ENCODE measurements around the gene DPP8. TPM values are rescaled to one million over a fixed set of nuclear protein-coding genes. Genes with fewer than 3 reads are reported as not detected.
"Not testable (repeated sequence)": the region's sequence is repeated elsewhere in the genome, so short reads cannot be mapped to it uniquely, and the experiment has no call there.

DPP8 gene
- total RNA-seq = 8.0 TPM

GRCh38 chr15:65516997-65517865 lies at the start of gene DPP8:
TSS of gene DPP8 (minus strand) at chr15:65517689. CDS start at chr15:65512553, 5,136 bp downstream.
- ATAC-seq (peak; percentile 98), DNase-seq (ENCODE audit: low spot score) (peak; percentile 94)

GRCh38 chr15:65561934-65562333 lies 44.4 kb upstream of the DPP8 start:
- ATAC-seq = no peak
- DNase-seq (ENCODE audit: low spot score) = no peak

GRCh38 chr15:65559941-65560340 lies 42.5 kb upstream of the DPP8 start:
- ATAC-seq = no peak
- no peak for DNase-seq (ENCODE audit: low spot score)

- DNase-seq (ENCODE audit: low spot score) (no peak), ATAC-seq (no peak)
These were observed 41.7 kb upstream of the DPP8 start for GRCh38 chr15:65558997-65559760.

GRCh38 chr15:65558336-65558735 lies 40.8 kb upstream of the DPP8 start:
- no peak for ATAC-seq
- no peak for DNase-seq (ENCODE audit: low spot score)

GRCh38 chr15:65556622-65557021 lies 39.1 kb upstream of the DPP8 start:
- DNase-seq (ENCODE audit: low spot score) = no peak
- ATAC-seq = no peak

- ATAC-seq = no peak
These were observed 36.2 kb upstream of the DPP8 start for GRCh38 chr15:65553691-65554090.

GRCh38 chr15:65552851-65553250 lies 35.4 kb upstream of the DPP8 start:
- DNase-seq (ENCODE audit: low spot score); ATAC-seq: not testable (repeated sequence)

More at GRCh38 chr15:65553691-65554090, 36.2 kb upstream of the DPP8 start:
- no peak for DNase-seq (ENCODE audit: low spot score)

GRCh38 chr15:65551183-65551582 lies 33.7 kb upstream of the DPP8 start:
- no peak for ATAC-seq
- DNase-seq (ENCODE audit: low spot score) = no peak

- DNase-seq (ENCODE audit: low spot score) (no peak), ATAC-seq (no peak)
These were observed 33.2 kb upstream of the DPP8 start for GRCh38 chr15:65550681-65551098.

- ATAC-seq = not testable (repeated sequence)
These were observed 31.8 kb upstream of the DPP8 start for GRCh38 chr15:65549288-65549687.

GRCh38 chr15:65547841-65548240 lies 30.4 kb upstream of the DPP8 start:
- ATAC-seq = no peak

More at GRCh38 chr15:65549288-65549687, 31.8 kb upstream of the DPP8 start:
- DNase-seq (ENCODE audit: low spot score) = not testable (repeated sequence)

GRCh38 chr15:65541231-65541820 lies 23.8 kb upstream of the DPP8 start:
- ATAC-seq (no peak), DNase-seq (ENCODE audit: low spot score) (no peak)

More at GRCh38 chr15:65547841-65548240, 30.4 kb upstream of the DPP8 start:
- no peak for DNase-seq (ENCODE audit: low spot score)

GRCh38 chr15:65540314-65540713 lies 22.8 kb upstream of the DPP8 start:
- no peak for DNase-seq (ENCODE audit: low spot score)
- ATAC-seq = no peak

GRCh38 chr15:65535192-65535591 lies 17.7 kb upstream of the DPP8 start:
- DNase-seq (ENCODE audit: low spot score) (no peak), ATAC-seq (no peak)

- ATAC-seq = no peak
- DNase-seq (ENCODE audit: low spot score) = no peak
These were observed 15.7 kb upstream of the DPP8 start for GRCh38 chr15:65533057-65533756.

- DNase-seq (ENCODE audit: low spot score) (no peak), ATAC-seq (no peak)
These were observed 15.2 kb upstream of the DPP8 start for GRCh38 chr15:65532738-65533051.

- ATAC-seq = peak; percentile 93
These were observed 13.0 kb upstream of the DPP8 start, which contains the start of gene HACD3 for GRCh38 chr15:65530318-65531111. TSS of gene HACD3 (plus strand) at chr15:65530463. CDS start at chr15:65530632, 169 bp downstream.

GRCh38 chr15:65529762-65530317 lies 12.4 kb upstream of the DPP8 start:
- DNase-seq (ENCODE audit: low spot score) = no peak
- no peak for ATAC-seq

More at GRCh38 chr15:65530318-65531111, 13.0 kb upstream of the DPP8 start, which contains the start of gene HACD3:
- DNase-seq (ENCODE audit: low spot score) = peak; percentile 91

Data from left lobe of liver (tissue), 2 donors.